ENCODE results near the gene SIAH3. TPM values are rescaled to one million over a fixed set of nuclear protein-coding genes. Genes with fewer than 3 reads are reported as not detected.

SIAH3 gene
- total RNA-seq, 1 donor from 2014 or later: not detected

DNA sequence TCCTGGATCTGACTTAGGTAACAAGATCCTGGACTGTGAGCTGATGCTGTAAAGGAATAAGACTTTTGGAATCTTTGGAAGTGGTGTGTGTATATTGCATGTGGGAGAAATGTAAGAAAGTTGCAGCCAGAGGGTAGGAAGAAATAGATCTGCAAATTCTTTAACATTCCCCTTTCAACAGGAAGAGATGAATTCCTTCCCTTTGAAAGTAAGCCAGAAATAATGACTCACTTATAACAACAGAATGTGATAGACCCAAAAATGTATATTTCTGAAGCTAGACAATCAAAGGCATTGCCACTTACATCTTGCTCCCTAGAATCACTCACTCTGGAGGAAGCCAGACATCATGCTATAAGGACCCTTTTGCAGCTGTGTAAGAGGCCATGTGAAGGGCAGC is 9.8 kb upstream of the SIAH3 start:
- DNase-seq: peak; percentile 16

DNA sequence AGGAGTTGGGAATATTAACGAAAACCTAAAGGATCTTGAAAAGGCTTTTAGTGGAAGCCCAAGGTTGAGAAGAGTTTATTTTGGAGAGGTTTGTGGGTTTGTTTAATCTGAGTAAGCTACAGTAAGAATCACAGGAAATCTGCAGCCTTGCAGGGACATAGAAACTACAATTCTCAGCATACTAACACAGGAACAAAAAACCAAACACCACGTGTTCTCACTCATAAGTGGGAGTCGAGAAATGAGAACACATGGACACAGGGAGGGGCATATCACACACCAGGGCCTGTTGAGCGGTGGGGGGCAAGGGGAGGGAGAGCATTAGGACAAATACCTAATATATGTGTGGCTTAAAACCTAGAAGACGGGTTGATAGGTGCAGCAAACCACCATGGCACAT is 8.7 kb upstream of the SIAH3 start:
- DNase-seq: peak; percentile 51

DNA sequence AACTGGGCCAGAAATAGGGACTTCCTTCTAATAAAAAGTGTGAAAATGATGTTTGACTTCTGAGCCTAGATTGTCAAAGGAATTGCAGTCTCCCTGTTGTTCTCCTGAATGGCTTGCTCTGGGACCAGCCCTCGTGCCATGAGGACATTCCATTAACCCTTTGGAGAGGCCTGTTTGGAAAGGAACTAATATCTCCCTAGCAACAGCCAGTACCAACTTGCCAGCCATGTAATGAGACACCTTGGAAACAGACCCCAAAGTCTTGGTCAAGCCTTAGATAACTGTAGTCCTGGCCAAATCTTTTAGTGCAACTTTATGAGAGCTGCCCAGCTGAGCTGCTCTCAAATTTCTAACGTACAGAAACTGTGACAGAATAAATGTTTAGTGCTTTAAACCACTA is 8.2 kb upstream of the SIAH3 start:
- peak; percentile 9 for DNase-seq

DNA sequence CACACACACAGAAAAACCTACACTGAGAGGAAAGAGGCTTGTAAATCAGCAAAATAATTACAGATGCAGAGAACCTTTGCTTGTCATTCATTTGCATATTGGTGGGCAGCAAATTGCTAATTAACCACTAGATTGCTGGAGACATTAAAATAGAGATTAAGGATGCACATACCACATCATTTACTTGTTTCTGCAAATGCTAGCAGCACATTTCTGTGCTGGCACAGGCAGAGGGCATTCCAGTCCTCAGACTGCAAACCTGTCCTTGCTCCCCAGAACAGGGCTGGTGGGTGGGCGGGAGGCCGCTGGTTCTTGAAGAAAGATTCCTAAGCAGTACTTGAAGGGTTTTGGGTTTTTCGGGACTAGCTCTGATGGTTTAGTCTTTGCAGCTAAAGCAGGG is 941 bp upstream of the SIAH3 start:
- no peak for DNase-seq

DNA sequence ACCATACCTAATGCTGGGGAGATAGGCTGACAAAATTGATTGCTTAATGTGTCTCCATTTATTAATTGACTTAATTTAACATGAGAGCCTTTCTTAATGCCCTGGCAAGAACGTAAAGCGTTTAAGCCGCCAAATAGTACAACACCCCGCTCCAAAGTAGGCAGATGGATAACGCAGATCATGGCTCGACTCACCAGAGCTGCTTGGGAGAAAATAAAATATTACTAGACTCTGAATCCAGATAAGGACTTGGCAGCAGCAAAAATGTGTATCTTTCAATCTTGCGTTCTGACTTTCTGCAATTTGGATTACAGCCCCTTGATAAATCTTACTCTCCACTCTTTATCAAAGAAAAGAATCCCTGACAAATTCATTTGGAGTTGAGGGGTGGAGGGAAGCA is 403 bp upstream of the SIAH3 start:
- no peak for DNase-seq

DNA sequence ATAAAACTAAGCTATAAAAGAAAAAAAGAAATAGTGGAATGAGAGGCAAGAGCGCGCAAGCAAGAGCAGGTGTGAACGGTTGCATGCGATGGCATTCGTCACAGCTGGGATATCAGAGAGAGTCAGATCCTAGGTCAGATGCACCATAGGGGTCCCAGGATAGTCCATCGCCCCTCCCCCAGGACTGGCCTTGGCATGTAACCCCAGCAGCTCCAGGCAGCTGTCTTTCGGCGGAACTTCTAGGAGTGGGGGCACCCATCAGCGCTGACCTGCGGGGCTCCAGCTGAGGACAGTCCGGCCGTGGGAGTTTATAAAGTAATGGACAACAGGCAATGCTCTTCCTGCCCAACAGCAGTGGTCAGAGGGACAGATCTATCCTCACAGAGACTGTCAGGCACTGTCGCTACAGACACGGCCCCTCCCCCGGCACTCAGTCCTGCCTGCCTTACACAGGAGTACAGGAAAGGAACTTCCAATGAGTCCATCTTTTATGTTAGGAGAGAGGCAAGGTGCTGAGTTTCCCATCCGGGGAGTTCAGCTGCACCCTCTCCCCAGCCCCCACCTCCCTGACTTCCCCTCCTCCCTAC is 1.4 kb downstream of the SIAH3 start:
- DNase-seq: no peak

DNA sequence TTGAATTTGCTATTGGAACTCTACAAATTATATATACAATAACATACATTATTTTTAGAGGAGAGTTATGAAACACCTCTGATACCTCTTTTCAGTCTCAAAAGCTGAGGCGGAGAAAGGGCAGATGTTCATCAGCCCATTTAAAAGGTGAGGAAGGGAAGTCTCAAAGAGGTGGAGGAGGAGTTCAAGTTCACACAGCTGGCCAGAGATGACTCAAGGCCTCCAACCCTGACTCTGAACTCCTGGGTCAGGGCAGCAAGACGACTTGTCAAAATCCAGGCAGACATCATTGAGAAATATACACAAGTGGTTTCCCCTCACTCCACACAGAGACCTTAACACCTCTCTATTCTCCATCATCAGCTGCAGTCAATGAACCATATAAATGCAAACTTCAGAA is 2.1 kb downstream of the SIAH3 start:
- DNase-seq: no peak

DNA sequence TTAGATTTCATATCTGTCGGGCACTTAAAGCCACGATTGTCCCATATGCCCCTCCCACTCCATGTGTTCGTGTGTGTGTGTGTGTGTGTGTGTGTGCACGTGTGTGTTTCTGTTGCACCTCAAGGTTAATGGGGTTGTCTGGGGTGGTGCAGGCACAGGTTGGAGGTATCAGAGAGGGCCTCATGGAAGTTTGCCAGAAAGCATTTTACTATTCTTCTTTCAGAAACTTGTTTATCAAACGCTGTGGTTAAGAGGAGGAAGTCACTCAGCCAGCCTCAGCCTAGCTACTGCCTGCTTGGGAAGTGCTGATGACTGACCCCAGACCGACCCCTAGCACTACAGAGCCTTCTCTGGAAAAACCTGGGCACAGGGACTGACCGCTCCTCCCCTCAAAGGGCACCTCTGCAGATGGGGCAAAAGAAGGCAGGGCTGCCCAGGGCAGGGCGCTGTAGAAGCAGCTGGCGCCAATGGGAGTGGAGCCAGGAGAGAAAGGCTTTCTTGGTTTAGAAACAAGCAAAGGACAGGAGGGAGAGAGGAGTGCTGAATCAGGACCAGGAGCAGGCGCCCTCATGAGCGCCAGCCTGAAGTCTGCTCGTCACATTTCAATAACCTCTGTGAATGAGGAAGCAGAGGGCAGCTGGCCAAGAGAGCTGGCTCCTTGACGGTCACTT is 3.9 kb downstream of the SIAH3 start:
- DNase-seq: peak; percentile 73

DNA sequence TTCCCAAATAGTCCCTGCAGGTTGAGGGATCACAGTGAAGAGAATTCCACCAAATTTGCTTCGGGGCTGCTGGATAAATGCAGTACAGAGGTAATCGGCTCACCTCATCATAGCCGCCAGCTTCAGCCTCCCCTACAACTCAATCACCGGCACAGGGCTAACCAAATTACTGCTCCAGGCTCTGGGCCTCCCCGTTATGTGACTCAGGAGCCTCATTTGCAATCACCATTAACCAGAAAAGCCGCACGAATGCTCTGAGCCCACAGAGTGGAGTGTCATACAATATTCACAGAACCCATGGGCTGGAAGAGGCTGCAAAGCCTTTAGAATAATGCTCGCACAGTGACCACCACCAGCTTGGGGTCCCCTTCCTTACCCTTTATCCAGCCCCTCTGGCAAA is 4.9 kb downstream of the SIAH3 start:
- no peak for DNase-seq

DNA sequence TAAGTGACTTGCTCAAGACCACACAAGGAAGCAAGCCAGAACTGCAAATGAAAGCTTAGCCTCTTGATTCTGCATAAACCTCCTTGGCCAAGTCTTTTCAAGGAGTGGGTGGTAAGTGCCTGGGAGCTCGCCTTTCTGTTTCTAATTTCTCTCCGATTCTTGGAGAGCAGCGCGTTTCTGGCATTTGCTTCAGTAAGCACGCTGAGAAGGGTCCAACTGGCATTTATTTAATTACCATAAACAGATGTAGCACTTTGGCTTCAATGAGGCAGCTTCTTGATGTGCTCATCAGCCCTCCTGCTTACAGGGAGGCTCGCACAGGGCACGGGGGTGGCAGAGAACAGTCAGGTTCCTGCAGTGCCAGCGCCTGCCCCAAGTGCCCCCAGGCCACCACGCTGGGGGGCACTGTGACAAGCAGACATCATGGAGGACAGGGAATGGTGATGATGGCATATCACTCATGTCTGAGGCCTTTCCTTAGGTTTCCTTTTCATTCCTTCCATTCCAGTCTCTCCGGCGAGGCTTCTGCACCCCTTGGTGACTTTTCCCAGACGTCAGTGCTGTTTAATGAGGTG is 13.3 kb downstream of the SIAH3 start:
- no peak for DNase-seq

DNA sequence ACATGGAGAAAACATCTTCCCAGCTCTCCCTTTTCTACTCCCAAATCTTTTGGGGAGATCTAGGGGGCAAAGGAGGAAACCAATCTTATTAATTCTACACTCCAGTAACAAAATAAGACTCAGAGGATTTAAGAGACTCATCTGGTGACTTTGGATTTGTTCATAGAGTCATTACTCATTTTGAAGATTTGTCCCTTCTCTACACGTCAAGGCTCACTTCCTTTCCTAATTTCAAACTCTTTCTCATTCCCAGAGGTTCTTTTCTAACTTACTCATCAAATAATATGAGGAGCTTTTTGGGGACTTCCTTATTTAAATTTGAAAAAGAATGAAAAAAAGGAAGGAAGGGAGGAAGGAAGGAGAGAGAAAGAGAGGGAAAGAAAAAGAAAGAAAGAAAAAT is 14.4 kb downstream of the SIAH3 start:
- no peak for DNase-seq

DNA sequence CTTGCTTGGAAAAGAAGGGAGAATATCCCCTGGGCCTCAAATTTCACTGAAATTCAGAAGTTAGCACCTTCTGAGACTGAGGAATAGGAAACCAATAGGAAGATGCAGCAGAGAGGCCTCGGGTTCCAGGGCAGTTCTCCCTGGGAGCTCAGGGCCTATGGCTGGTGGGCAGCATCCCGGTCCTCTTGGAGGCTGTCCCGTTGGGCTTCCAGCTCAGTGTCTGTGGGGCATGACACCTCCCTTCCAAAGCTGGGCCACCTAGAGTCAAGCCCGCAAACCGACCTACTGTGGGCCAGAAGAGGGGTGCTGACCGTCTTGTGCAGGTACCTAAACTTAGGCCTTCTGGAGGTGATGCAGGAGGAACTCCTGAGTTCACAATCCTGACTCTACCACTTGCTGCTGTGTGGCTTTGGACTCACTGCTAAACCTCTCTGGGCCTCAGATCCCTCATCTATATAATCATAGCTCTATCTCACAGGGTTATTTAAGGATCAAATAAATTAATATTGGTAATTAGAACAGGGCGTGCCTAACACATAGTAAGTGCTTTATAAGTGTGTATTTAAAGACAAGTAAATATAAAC is 17.1 kb downstream of the SIAH3 start:
- DNase-seq: no peak

DNA sequence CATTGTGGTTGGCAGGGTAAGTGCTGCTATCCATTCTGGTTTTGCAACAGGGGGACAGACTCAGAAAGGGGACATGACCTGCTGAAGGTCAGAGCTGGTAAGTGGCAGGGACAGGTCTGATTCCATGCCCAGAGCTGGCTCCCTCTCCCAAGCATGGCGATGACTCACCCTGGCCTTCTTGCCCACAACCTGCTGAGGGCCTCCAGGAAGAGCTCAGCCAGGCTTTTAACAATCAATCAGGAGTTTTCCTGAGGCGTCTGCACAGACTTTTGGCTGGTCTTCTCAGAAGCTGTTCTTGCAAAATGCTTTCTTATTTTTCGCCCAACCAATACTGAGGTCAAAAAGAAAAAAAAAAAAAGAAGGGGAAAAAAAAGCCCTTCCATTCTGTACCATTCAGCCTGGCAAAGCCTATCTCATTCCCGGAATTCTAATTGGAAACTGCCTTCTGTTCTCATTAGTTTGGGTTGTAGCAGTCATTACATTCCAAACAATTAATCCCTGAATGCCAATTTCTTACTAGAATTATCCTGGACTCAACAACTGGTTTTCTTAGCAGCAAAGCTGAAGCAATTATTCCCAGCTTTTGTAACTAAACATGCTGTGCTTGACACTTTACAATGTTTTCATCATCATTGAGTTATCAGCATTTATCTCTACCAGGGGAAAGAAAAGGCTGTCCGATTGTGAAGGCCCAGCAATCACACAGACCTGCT is 17.7 kb downstream of the SIAH3 start:
- DNase-seq: peak; percentile 57

DNA sequence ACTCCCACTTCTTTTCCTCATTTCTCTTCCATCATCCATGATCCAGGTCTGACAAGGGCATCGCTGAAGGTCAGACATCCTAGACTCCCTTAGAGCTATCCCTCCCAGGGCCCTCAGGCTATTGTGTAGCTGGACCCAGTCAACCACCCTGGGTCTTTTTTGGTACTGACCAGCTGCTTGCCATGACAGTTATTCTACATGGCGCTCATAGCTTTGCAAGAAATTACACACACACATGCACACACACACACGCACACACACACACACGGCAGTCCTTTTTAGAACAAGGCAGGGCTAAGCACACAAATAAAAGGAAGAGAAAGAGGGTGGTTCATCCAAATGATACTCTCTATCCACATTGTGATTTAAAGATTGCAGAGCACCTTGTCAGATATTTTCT is 18.3 kb downstream of the SIAH3 start:
- no peak for DNase-seq

DNA sequence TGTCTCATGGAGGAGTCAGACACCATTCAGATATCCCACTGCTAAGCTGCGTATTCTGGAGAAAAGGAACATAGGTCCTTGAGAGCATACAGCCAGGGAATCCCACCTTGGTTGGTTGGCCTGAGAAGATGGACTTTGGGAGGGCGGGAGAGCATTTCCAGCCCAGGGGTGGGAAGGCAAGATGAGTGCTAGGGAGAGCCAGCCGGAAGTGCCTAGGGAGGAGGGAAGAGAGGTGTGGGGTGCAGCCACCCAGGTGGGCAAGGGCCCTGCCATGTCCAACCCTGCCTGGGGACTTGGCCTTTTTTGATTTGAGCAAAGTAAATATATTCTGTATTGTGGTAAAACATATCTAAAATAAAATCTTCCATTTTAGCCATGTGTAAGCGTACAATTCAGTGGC is 19.7 kb downstream of the SIAH3 start:
- no peak for DNase-seq

DNA sequence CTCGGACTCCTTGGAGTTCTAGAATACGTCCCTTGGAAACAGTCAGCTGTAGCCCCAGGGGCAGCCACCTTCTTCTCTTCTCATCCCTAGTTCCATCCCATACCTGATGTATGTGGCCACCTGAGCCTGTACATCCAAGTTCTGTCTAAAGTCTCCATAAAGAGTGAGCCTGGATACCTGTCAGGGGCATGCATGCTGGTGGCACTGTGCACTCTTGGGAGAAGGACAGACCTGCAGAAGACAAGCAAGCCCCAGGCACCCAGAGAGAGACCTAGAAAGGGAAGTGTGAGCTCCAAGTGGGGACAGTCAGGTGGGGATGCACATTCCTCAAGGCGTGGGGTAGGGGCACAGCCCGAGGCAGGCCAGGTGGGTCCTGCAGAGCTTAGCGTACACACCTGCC is 21.4 kb downstream of the SIAH3 start:
- DNase-seq: no peak

DNA sequence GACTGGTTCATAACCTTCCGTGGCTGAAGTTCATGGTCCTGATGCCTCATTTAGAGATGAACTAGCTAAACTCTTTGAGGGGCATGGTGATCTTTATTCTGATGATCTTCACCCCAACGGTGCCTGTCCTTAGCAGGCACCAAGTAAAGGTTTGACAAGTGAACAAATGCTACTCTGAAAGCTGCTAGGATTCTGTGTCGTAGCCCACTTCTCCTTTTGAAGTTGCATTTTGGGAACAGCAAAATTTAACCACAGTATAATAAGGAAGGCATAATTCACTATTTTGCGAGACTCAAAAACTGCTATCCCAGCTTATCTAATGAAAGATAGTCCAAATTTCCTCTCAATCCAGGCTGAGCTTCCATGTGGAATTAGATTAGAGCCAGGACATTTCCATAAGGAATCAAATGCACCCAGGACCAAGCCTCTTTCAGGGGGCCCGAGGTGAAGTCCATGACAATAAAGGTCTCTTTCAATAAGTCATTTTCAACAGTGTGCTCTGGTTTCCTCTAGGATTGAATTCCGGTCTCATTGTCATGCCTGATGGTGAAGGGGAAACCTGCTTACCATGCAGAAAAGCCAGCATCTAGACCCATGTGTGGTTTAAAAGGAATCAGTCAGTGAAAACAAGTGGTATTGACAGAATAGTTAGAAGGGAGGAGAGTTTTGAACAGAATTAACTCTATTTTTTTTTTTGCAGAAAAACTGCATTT is 23.1 kb downstream of the SIAH3 start:
- no peak for DNase-seq

DNA sequence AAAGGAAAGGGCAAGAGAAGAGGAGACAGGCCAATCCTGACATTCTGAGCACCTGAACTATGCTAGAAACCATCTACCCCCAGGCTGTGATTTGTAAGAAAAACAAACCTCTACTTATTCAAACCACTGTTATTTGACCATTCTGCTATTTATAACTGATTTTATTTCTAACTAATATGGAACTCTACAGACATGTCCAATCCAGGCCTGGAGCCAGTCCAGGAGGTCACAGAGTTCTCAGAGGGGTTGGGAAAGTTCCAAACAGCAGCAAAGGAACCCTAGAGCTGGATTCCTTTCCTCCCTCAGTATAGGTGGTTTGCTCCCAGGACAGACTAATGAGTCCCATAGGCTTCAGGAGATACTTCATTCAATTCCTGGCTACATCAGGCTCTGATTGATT is 24.2 kb downstream of the SIAH3 start:
- no peak for DNase-seq

DNA sequence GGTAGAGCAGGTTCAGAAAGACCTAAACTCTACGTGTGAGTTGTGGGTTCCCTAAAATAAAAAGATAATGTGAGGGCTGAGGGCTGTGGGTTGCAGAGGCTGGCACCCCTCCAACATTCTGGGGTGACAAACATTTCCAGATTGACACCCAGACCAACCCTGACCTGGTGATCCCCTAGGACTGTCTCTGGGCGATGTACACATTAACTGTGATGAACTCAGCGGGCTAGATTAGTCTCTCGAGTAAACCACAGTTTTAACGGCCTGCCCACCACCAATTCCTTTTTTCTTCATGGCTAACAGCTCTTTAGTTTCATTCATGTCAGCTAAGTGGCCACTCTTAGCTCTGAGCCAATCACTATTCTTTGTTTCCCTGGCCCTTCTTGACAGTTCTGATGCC is 24.8 kb downstream of the SIAH3 start:
- no peak for DNase-seq

DNA sequence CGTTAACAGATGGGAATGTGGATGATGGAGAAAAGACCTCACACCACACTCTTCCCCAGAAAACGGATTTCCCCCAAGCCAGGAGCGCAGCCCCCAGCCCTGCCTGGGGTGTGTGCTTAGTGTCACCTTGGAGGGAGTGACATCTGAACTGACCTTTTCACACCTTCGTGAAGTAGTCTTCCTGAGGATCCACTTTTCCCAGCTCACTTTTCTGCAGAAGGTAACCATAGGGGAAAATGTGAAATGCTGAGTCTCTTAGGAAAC is 26.2 kb downstream of the SIAH3 start:
- DNase-seq: no peak

DNA sequence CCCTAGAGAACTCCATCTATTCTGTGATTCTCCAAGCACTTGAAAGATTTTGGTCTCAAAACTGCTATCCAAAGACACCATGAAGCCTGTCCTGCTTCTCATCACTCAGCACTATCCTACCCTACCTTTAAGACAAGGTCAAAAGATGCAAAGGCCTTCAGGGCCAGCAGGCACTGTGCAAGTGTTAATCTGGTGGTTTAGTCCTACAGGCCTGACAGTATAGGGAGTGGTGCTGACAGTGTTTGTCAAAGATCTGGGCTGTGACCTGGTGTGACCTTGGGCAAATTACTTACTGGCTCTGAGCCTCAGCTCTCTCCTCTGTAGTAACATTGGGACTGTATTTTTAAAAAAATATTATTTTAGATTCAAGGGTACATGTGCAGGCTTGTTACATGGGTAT is 28.0 kb downstream of the SIAH3 start:
- no peak for DNase-seq

DNA sequence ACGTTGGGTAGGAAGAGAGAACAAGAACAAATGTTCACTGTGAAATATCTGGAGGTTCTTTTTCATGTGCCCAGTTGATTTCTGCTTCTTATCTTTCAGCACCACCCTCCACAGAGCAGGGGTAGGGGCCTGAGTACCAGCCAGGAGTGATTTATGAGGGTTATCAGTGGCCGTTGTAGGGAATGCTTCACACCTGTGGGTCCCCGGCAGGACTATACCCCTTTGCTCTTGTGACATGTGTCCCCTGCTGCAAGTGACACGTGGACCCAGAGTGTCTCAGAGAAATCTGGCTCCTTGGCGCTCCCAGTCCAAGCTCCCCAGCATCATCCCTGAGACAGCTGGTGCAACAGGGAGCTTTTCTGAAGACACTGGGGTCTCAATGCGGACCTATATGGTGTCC is 29.7 kb downstream of the SIAH3 start:
- no peak for DNase-seq

DNA sequence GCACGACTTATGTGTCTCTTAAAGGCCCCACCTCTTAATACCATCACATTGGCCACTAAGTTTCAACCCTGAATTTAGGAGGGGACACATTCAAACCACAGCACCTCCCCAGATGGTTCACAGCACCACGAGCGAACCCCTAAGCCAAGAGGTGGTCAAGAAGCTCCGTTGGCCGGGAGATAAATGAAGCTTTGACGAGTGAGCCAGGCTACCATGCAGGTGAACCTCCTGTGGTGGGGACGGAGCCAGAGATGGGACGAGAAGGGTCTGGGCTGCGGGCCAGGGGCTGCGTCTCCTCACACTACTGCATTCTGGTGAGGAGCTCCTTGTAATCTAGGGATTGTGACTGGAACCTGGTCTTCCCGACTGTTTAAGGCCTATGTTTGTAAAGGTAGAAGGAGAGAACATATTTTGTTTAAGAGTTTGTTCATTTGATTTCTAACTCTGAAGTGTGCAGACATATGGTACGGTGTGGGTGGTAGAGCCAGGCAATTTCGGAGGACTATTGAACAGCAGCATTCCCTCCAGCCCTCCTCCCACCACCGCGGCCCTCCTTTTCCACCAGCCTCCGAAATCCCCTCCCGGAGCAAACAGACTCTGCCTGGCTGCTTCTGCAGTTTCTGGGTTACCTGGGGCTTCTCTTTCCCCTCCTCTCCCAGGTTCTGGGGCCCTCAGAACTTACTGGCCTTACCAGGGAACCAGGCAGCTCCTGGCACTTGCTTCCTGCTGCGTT is 31.3 kb downstream of the SIAH3 start:
- no peak for DNase-seq
